NB4 (cell line): ENCODE measurements around the gene MAN2B2.
"Not testable (repeated sequence)": the region's sequence is repeated elsewhere in the genome, so short reads cannot be mapped to it uniquely, and the experiment has no call there.

Experiments used
- DNase-seq: peaks from one replicate; pipeline ENCODE4 v3.0.0; 2010; ENCODE audit warnings: low read depth
- H3K4me3 ChIP-seq: one replicate; pipeline ENCODE4 v1.5.1; 2011; ENCODE audit warnings: mild to moderate bottlenecking, low read depth, low read length, moderate library complexity
- MYC ChIP-seq: IDR thresholded peaks from 2 replicates; pipeline ENCODE4 v1.6.1; 2011; ENCODE audit warnings: low read depth, low read length
- POLR2A ChIP-seq: IDR thresholded peaks from 2 replicates; pipeline ENCODE4 v1.6.1; 2011; ENCODE audit warnings: mild to moderate bottlenecking; ENCODE audit not compliant: insufficient read length; ENCODE audit errors: extremely low read depth
- TF ChIP-seq, protein P1 (sequence below): IDR thresholded peaks from 2 replicates; pipeline ENCODE4 v1.6.1; 2011; ENCODE audit warnings: low read depth, low read length
- TF ChIP-seq, protein P2 (sequence below): IDR thresholded peaks from one replicate; pipeline ENCODE4 v1.5.1; 2012; ENCODE audit warnings: low read depth, low read length

MAN2B2 gene

DNA sequence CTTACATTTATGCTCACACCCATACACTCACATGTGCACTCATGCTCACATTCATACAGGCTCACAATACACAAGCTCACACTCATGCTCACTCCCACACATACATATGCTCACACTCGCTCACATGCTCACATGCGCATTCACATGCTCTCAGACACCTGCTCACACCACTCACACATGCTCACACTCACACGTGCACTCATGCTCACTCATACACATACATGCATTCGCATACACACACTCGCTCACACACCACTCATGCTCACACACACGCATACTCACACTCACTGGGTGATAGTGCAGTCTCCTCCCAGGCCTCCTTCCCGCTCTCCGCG lies 90.3 kb downstream of the MAN2B2 start:
- DNase-seq = no peak
- no peak overlapping the region for H3K4me3 ChIP-seq
- TF ChIP-seq POLR2A = no peak
- TF ChIP-seq, protein P1, sequence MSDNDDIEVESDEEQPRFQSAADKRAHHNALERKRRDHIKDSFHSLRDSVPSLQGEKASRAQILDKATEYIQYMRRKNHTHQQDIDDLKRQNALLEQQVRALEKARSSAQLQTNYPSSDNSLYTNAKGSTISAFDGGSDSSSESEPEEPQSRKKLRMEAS = peak; percentile 40

DNA sequence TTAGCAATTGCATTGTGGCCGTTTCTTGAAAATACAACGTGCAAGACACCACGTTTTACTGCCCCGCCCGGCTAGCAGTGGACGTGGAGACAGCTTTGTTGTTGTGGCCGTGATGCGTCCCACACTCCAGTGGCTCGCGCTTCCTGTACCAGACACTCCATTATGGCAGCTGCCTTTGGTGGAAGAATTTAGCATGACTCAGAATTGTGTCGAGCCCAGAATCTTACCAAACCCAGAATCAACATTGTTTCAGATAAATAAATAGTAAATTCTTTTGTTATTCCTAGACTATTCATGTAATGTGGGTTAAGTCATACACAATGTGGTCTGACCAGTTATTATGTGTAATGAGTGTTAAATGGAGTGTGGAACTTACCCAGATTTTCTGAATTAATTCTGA lies 93.4 kb downstream of the MAN2B2 start:
- no peak for DNase-seq
- no peak overlapping the region for H3K4me3 ChIP-seq
- TF ChIP-seq POLR2A = no peak
- TF ChIP-seq, protein P1 = no peak
- TF ChIP-seq MYC = no peak
- TF ChIP-seq, protein P2, sequence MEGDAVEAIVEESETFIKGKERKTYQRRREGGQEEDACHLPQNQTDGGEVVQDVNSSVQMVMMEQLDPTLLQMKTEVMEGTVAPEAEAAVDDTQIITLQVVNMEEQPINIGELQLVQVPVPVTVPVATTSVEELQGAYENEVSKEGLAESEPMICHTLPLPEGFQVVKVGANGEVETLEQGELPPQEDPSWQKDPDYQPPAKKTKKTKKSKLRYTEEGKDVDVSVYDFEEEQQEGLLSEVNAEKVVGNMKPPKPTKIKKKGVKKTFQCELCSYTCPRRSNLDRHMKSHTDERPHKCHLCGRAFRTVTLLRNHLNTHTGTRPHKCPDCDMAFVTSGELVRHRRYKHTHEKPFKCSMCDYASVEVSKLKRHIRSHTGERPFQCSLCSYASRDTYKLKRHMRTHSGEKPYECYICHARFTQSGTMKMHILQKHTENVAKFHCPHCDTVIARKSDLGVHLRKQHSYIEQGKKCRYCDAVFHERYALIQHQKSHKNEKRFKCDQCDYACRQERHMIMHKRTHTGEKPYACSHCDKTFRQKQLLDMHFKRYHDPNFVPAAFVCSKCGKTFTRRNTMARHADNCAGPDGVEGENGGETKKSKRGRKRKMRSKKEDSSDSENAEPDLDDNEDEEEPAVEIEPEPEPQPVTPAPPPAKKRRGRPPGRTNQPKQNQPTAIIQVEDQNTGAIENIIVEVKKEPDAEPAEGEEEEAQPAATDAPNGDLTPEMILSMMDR = no peak

DNA sequence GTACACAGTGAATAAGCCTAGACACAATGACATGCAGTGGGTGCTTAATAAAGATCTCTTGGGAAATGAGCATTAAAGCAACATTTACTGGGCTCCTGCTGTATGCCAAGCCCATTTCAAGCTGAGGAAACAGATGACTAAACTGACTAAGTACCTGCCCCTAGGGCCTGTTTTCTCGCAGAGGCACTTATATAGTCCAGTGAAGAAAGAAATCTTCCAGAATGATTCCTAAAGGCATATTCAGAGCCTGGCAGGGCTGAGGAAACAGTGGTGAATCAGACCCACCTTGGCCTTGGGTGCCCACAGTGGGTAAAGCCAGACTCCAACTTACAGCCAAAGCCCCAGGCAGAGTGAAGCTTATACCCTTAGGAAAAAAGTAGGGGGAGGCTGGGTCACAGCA lies 96.7 kb downstream of the MAN2B2 start:
- TF ChIP-seq, protein P1 = no peak
- TF ChIP-seq, protein P2 = no peak
- no peak for TF ChIP-seq POLR2A
- no peak for TF ChIP-seq MYC
- no peak for DNase-seq
- H3K4me3 ChIP-seq = no peak overlapping the region

DNA sequence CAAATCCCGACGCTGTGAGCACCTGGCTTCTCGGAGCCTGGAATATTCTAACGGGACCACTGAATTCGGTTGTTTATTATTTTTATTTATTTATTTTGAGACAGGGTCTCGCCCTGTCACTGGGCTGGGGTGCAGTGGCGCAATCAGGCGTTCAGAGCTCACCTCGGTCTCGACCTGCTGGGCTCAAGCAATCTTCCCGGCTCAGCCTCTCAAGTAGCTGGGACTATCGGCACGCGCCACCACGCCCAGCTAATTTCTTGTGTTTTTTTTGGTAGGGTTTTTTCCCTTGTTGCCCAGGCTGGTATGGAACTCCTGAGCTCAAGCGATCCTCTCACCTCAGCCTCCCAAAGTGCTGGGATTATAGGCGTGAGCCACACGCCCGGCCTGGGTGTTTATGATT lies 97.1 kb downstream of the MAN2B2 start:
- DNase-seq = no peak
- no peak overlapping the region for H3K4me3 ChIP-seq
- TF ChIP-seq MYC = no peak
- no peak for TF ChIP-seq POLR2A
- TF ChIP-seq, protein P2 = no peak
- TF ChIP-seq, protein P1 = no peak

DNA sequence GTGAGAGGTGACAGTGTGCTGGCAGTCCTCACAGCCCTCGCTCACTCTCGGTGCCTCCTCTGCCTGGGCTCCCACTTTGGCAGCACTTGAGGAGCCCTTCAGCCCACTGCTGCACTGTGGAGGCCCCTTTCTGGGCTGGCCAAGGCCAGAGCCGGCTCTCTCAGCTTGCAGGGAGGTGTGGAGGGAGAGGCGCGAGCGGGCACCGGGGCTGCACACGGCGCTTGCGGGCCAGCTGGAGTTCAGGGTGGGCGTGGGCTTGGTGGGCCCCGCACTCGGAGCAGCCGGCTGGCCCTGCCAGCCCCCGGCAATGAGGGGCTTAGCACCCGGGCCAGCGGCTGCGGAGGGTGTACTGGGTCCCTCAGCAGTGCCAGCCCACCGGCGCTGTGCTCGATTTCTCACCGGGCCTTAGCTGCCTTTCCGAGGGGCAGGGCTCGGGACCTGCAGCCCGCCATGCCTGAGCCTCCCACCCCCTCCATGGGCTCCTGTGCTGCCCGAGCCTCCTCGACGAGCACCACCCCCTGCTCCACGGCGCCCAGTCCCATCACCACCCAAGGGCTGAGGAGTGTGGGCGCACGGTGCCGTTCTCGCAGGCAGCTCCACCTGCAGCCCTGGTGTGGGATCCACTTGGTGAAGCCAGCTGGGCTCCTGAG lies 97.7 kb downstream of the MAN2B2 start:
- H3K4me3 ChIP-seq = peak overlapping the region; percentile 74
- not testable (repeated sequence) for DNase-seq
